Midbrain (tissue), 1 donor: ENCODE data around the gene AQR.
"Not testable (repeated sequence)": the region's sequence is repeated elsewhere in the genome, so short reads cannot be mapped to it uniquely, and the experiment has no call there.

Experiments used
- DNase-seq: peaks from one replicate; lab custom pipeline; 2025; lab: John Stamatoyannopoulos, UW

The AQR gene

GRCh38 chr15:34952481-34952880 lies 17.1 kb downstream of the AQR start:
- DNase-seq, result no peak

- no peak for DNase-seq
Observed at GRCh38 chr15:34951993-34952392, 17.5 kb downstream of the AQR start.

- DNase-seq, result no peak
Observed at GRCh38 chr15:34944936-34945335, 24.6 kb downstream of the AQR start.

- DNase-seq, result no peak
Observed at GRCh38 chr15:34943711-34944110, 25.8 kb downstream of the AQR start.

GRCh38 chr15:34943264-34943663 lies 26.3 kb downstream of the AQR start:
- not testable (repeated sequence) for DNase-seq

- no peak for DNase-seq
Observed at GRCh38 chr15:34942363-34942762, 27.2 kb downstream of the AQR start.

- DNase-seq, result no peak
Observed at GRCh38 chr15:34941831-34942230, 27.7 kb downstream of the AQR start.

GRCh38 chr15:34941185-34941698 lies 28.3 kb downstream of the AQR start:
- no peak for DNase-seq

- no peak for DNase-seq
Observed at GRCh38 chr15:34933432-34933975, 36.0 kb downstream of the AQR start.

GRCh38 chr15:34928349-34928748 lies 41.2 kb downstream of the AQR start:
- not testable (repeated sequence) for DNase-seq

- no peak for DNase-seq
Observed at GRCh38 chr15:34927726-34928125, 41.8 kb downstream of the AQR start.

GRCh38 chr15:34914317-34914716 lies 55.2 kb downstream of the AQR start:
- DNase-seq, result no peak

GRCh38 chr15:34905047-34905446 lies 64.5 kb downstream of the AQR start:
- DNase-seq, result no peak

- DNase-seq, result no peak
Observed at GRCh38 chr15:34904527-34904926, 65.0 kb downstream of the AQR start.

GRCh38 chr15:34900748-34901147 lies 68.8 kb downstream of the AQR start:
- DNase-seq, result no peak

- no peak for DNase-seq
Observed at GRCh38 chr15:34896183-34896582, 73.4 kb downstream of the AQR start.

- DNase-seq, result no peak
Observed at GRCh38 chr15:34893967-34894366, 75.6 kb downstream of the AQR start.

GRCh38 chr15:34892963-34893591 lies 76.5 kb downstream of the AQR start:
- DNase-seq, result no peak

GRCh38 chr15:34890424-34890823 lies 79.1 kb downstream of the AQR start:
- no peak for DNase-seq

GRCh38 chr15:34889476-34889875 lies 80.1 kb downstream of the AQR start:
- no peak for DNase-seq

- DNase-seq, result no peak
Observed at GRCh38 chr15:34886134-34886533, 83.4 kb downstream of the AQR start.

GRCh38 chr15:34883633-34884032 lies 85.9 kb downstream of the AQR start:
- DNase-seq, result no peak

- no peak for DNase-seq
Observed at GRCh38 chr15:34883042-34883441, 86.5 kb downstream of the AQR start.

- no peak for DNase-seq
Observed at GRCh38 chr15:34879107-34879506, 90.4 kb downstream of the AQR start.
